Vagina (tissue), 2 donors: ENCODE results near the gene HK3.

Experiments
- POLR2A ChIP-seq, 2 donors: fragments of 450-650 bp; IDR thresholded peaks; one replicate each; pipeline ENCODE4 v1.6.1; 2017; ENCODE audit warnings: antibody characterized with exemption in 2 of 2, mild to moderate bottlenecking in 2 of 2, moderate library complexity in 2 of 2
- TF ChIP-seq, protein P1 (sequence below), 3 experiments: fragments of 450-650 bp in 2 of 3; fragments of 200-600 bp in 1 of 3; sonication (generic) in 1 of 3; IDR thresholded peaks; one replicate each; pipeline ENCODE4 v1.5.1; 2017 to 2019; ENCODE audit warnings: antibody characterized with exemption in 3 of 3, mild to moderate bottlenecking in 2 of 3, moderate library complexity in 2 of 3

DNA sequence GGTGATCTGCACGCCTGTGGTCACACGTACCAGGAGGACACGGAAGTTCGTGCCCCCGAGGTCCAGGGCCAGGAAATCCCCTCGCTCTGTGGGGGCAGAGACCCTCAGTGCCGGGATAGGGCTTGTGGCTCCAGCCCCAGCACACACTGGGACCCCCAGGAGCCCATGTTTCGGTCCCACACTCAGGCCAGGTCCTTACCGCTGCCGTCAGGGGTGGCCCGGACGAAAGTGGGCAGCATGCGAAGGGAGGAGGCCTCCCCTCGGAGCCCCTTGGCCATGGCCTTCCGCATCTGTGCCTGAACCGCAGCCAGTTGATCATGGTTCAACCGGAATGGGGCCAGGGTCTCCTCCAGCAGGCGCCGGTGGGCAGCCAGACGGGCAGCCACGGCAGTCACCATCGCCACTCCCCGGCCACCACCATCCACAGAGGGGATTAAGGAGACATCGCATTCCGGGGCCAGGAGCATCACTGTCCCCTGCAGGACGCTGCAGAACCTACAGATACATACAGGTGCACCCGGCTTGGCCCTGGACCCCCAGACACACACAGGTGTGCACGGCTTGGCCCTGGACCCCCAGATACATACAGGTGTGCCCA, 11.8 kb downstream of the HK3 start:
- TF ChIP-seq, protein P1, sequence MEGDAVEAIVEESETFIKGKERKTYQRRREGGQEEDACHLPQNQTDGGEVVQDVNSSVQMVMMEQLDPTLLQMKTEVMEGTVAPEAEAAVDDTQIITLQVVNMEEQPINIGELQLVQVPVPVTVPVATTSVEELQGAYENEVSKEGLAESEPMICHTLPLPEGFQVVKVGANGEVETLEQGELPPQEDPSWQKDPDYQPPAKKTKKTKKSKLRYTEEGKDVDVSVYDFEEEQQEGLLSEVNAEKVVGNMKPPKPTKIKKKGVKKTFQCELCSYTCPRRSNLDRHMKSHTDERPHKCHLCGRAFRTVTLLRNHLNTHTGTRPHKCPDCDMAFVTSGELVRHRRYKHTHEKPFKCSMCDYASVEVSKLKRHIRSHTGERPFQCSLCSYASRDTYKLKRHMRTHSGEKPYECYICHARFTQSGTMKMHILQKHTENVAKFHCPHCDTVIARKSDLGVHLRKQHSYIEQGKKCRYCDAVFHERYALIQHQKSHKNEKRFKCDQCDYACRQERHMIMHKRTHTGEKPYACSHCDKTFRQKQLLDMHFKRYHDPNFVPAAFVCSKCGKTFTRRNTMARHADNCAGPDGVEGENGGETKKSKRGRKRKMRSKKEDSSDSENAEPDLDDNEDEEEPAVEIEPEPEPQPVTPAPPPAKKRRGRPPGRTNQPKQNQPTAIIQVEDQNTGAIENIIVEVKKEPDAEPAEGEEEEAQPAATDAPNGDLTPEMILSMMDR (IDR thresholded peaks at IDR 0.05): no peak
- TF ChIP-seq POLR2A (IDR thresholded peaks at IDR 0.05): no peak
